ENCODE measurements around the gene PDZRN4.

The PDZRN4 gene

GRCh38 chr12:41497409-41497808, 309.3 kb downstream of the PDZRN4 start:
- H3K9me3 ChIP-seq (ENCODE audit: insufficient read depth, low read length): no peaks in the 10 kb centered on the region
- no peak overlapping the region for H3K4me3 ChIP-seq (ENCODE audit: insufficient read depth, low read length, poor library complexity, severe bottlenecking)
- no peaks in the 10 kb centered on the region for H3K36me3 ChIP-seq (ENCODE audit: low read length)
- H4K20me1 ChIP-seq (ENCODE audit: low read depth, low read length): no peaks in the 10 kb centered on the region
- H3K27ac ChIP-seq (ENCODE audit: low read depth, low read length): no peak overlapping the region
- H3K9me2 ChIP-seq (replicated peaks; ENCODE audit: insufficient read depth, low read length): no peaks in the 10 kb centered on the region
- H3F3A ChIP-seq (ENCODE audit: insufficient read depth): no peaks in the 10 kb centered on the region
- H3K4me2 ChIP-seq (ENCODE audit: low read depth, low read length, poor library complexity, severe bottlenecking): no peak overlapping the region
- H3K27me3 ChIP-seq (ENCODE audit: low read length): no peaks in the 10 kb centered on the region
- TF ChIP-seq CTCF (IDR thresholded peaks at IDR 0.05; ENCODE audit: insufficient read depth, low read length, poor library complexity, severe bottlenecking) (no peak), EZH2phosphoT487 (conservative IDR thresholded peaks at IDR 0.05; ENCODE audit: low read length) (no peak)
- no peak overlapping the region for H3K9ac ChIP-seq (ENCODE audit: low read length)
- H3K79me2 ChIP-seq (ENCODE audit: insufficient read depth, low read length): no peaks in the 10 kb centered on the region
- no peak overlapping the region for H2AFZ ChIP-seq (ENCODE audit: low read depth, low read length, severe bottlenecking)

GRCh38 chr12:41504976-41505375, 316.9 kb downstream of the PDZRN4 start:
- no peaks in the 10 kb centered on the region for H3K79me2 ChIP-seq (ENCODE audit: insufficient read depth, low read length)
- H3K9ac ChIP-seq (ENCODE audit: low read length): no peak overlapping the region
- H2AFZ ChIP-seq (ENCODE audit: low read depth, low read length, severe bottlenecking): no peak overlapping the region
- no peak for TF ChIP-seq EZH2phosphoT487 (conservative IDR thresholded peaks at IDR 0.05; ENCODE audit: low read length)
- TF ChIP-seq CTCF (IDR thresholded peaks at IDR 0.05; ENCODE audit: insufficient read depth, low read length, poor library complexity, severe bottlenecking): no peak
- no peak overlapping the region for H3K4me3 ChIP-seq (ENCODE audit: insufficient read depth, low read length, poor library complexity, severe bottlenecking)
- H3K27ac ChIP-seq (ENCODE audit: low read depth, low read length): no peak overlapping the region
- no peaks in the 10 kb centered on the region for H3F3A ChIP-seq (ENCODE audit: insufficient read depth)
- H3K9me3 ChIP-seq (ENCODE audit: insufficient read depth, low read length): no peaks in the 10 kb centered on the region
- H4K20me1 ChIP-seq (ENCODE audit: low read depth, low read length): no peaks in the 10 kb centered on the region
- no peak overlapping the region for H3K4me2 ChIP-seq (ENCODE audit: low read depth, low read length, poor library complexity, severe bottlenecking)
- H3K27me3 ChIP-seq (ENCODE audit: low read length): no peaks in the 10 kb centered on the region
- H3K36me3 ChIP-seq (ENCODE audit: low read length): no peaks in the 10 kb centered on the region
- no peaks in the 10 kb centered on the region for H3K9me2 ChIP-seq (replicated peaks; ENCODE audit: insufficient read depth, low read length)

GRCh38 chr12:41507286-41507685, 319.2 kb downstream of the PDZRN4 start:
- H3K27me3 ChIP-seq (ENCODE audit: low read length): no peaks in the 10 kb centered on the region
- H3K4me3 ChIP-seq (ENCODE audit: insufficient read depth, low read length, poor library complexity, severe bottlenecking): no peak overlapping the region
- no peaks in the 10 kb centered on the region for H3K9me3 ChIP-seq (ENCODE audit: insufficient read depth, low read length)
- no peak for TF ChIP-seq CTCF (IDR thresholded peaks at IDR 0.05; ENCODE audit: insufficient read depth, low read length, poor library complexity, severe bottlenecking)
- no peak for TF ChIP-seq EZH2phosphoT487 (conservative IDR thresholded peaks at IDR 0.05; ENCODE audit: low read length)
- no peak overlapping the region for H2AFZ ChIP-seq (ENCODE audit: low read depth, low read length, severe bottlenecking)
- no peaks in the 10 kb centered on the region for H3K79me2 ChIP-seq (ENCODE audit: insufficient read depth, low read length)
- H3K36me3 ChIP-seq (ENCODE audit: low read length): no peaks in the 10 kb centered on the region
- H3K9me2 ChIP-seq (replicated peaks; ENCODE audit: insufficient read depth, low read length): no peaks in the 10 kb centered on the region
- H3K4me2 ChIP-seq (ENCODE audit: low read depth, low read length, poor library complexity, severe bottlenecking): no peak overlapping the region
- no peak overlapping the region for H3K27ac ChIP-seq (ENCODE audit: low read depth, low read length)
- no peaks in the 10 kb centered on the region for H3F3A ChIP-seq (ENCODE audit: insufficient read depth)
- H3K9ac ChIP-seq (ENCODE audit: low read length): no peak overlapping the region
- no peaks in the 10 kb centered on the region for H4K20me1 ChIP-seq (ENCODE audit: low read depth, low read length)
